SIG-M5 treated with dmso at 0.1 percent for 504 hours (cell line): ENCODE data around the gene MPDZ.

ENCODE experiments used
- DNase-seq: peaks from one replicate; lab custom pipeline; 2025; ENCODE audit not compliant: unreplicated experiment; lab: John Stamatoyannopoulos, UW

MPDZ gene

DNA sequence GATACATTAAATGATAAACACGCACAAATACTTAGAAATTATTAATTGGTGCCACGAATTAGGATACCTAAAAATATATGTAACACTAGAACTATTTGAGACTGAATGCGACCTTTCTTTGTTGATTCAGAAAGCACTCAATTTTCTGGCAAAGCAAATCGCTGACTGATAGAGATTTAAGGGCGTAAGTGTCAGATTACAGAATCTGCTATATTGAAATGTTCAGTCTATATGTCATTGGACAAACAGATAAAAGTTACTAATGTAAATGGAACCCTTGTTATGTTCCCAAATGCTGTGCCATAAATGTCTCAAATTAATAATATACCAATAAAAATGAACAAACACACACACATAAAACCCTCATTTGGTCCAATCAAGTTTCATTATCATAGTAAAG lies 137.9 kb downstream of the MPDZ start:
- no peak for DNase-seq

- DNase-seq: no peak
Observed at GRCh38 chr9:13140843-13141592, 138.5 kb downstream of the MPDZ start.

- DNase-seq: peak; percentile 12
Observed at GRCh38 chr9:13139641-13140171, 139.8 kb downstream of the MPDZ start.

GRCh38 chr9:13137426-13137825 lies 142.1 kb downstream of the MPDZ start:
- no peak for DNase-seq

DNA sequence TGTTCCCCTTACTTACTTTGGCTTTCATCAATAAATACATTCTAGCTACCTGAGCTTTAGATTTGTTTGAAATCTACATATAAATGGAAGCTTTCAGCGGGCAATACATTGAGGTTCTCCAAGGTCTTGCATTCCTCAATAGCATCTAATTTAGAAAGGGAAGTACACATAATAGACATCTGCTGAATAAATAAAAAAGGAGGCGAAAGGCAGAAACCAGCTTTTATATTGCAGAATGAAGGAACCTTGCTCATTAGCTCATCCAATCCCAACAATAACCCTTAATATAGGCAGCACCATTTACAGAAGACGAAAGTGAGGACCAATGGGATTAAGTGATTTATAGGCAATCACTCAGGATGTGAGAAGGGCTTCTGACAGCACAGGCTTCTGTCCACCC lies 147.5 kb downstream of the MPDZ start:
- DNase-seq: no peak

DNA sequence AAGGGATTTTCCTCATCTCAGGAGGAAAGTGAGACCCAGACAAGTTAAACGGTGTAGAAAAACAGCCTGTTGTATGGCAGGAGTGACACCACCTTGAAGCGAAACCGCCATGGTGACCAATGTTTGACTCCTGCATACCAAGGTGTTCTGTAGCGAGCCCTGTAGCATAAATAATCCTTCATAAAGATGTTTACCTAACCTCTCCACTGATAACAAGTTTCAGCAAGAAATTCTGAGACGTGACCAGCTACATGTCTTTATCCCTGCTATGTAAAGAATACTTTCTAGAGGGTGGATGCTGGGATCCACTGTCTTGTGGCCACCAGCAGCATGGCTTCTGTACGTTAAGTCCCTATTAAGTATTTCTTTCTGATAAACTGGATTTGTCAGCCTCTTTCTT lies 148.1 kb downstream of the MPDZ start:
- no peak for DNase-seq

GRCh38 chr9:13128266-13128860 lies 151.1 kb downstream of the MPDZ start:
- no peak for DNase-seq

DNA sequence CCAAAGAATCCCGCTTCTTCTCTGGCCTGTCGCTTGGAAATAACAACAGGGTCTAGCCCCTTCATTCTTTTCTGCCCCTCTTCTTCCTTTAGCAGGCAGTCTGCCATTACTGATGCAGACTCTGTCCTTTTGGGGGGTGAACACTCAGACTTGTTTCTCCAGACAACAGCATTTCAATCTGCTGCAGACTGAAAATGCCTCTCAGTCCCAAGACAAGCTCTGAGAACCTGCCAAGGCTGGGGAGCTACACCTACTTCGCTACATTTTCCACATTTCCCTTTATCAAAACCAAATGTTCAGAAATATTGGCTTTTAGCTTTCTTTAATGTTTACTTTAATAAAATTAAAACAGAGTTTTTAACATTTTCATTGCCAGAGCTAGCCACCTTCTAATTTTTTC lies 152.4 kb downstream of the MPDZ start:
- DNase-seq: no peak

- DNase-seq: no peak
Observed at GRCh38 chr9:13125261-13125660, 154.2 kb downstream of the MPDZ start.

DNA sequence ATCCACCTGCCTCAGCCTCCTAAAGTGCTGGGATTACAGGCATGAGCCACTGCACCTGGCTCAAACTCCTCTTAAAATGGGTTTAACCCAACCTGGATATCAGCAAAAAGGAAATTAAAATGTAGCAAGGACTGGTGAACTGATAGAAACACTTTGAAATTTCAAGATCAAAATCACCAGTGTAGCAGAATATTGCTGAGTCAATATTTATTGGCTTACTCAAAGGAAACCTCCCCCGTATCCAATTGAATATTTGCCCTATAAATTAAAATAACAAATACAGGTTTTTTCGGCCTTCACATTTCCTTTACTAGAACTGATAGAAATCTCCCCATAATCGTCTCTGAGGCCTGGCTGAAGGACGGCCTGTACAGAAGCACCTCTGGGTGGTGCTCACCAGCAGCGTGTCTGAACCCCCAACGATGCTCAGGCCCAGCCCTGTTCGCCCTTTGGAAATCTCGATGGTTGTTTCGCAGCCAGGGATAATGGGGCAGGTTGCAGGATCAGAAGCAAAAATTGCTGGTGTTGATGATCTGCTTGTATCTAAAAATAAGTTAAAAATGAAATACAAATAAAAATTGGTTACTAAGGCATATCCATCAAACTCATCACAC lies 156.6 kb downstream of the MPDZ start:
- no peak for DNase-seq

- no peak for DNase-seq
Observed at GRCh38 chr9:13118313-13118712, 161.2 kb downstream of the MPDZ start.

DNA sequence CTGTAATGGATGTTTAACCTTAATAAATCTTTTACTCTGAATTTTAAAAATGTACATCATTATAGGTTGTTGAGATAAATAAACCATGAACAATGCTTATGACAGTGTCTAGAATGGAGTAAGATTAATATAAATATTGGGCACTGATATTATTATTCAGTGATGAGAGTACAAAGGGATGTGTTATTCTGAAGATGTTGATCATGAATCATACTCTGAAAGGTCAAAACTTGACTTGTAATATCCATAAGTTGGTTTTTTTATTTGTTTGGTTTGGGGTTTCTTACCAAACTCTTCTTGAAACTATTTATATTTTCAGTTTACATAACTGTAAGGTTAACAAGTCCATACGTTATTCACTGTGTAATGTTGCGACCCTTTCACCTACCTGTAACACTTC lies 163.2 kb downstream of the MPDZ start:
- no peak for DNase-seq

GRCh38 chr9:13113751-13114150 lies 165.7 kb downstream of the MPDZ start:
- DNase-seq: no peak

DNA sequence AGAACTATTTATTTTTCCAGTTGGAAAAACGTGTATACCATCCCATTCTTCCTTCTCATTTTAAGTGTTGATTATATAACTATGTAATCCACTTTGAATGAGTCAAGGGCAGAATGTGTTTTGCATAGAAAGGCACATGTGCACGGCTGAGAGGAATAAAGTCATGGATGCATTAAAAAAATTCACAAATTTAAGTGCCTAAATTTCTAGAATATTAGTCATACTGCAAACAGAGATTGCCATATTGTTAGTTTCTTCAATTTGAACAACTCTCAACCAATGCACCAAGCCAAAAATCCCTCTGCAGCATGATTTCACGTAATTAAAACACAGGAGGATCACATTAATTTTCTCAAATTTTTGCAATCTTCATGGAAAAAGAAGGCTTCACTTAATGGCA lies 166.3 kb downstream of the MPDZ start:
- no peak for DNase-seq

- DNase-seq: no peak
Observed at GRCh38 chr9:13111778-13112177, 167.7 kb downstream of the MPDZ start.

- no peak for DNase-seq
Observed at GRCh38 chr9:13110766-13111417, 168.6 kb downstream of the MPDZ start.

GRCh38 chr9:13109781-13110180 lies 169.7 kb downstream of the MPDZ start:
- no peak for DNase-seq

- DNase-seq: no peak
Observed at GRCh38 chr9:13107008-13107407, 172.5 kb downstream of the MPDZ start.

- DNase-seq: no peak
Observed at GRCh38 chr9:13100914-13101572, 178.4 kb downstream of the MPDZ start.

GRCh38 chr9:13095056-13095455 lies 184.4 kb downstream of the MPDZ start:
- DNase-seq: no peak

DNA sequence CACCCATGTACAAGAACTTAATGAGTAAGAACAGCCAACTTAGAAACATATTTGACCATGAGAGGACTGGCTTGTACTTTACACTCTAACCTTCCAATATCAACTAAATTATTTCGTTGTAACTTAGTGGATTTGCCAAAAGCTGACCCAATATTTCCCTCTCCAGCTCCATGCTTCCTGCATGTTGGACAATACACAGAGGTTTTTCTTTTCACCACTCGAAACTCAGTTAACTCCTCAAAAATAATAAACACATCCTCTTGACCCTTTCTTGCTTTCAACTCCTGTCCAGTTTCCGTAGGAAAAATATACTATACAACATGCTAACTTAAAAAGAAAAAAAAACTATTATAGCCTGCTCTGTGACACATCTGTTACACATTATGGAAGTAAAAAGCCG lies 188.9 kb downstream of the MPDZ start:
- no peak for DNase-seq
